ENCODE data around the gene PHACTR1. TPM values are rescaled to one million over a fixed set of nuclear protein-coding genes. Genes with fewer than 3 reads are reported as not detected.

The PHACTR1 gene
- total RNA-seq, 1 donor from 2014 or later: 85.9 TPM

DNA sequence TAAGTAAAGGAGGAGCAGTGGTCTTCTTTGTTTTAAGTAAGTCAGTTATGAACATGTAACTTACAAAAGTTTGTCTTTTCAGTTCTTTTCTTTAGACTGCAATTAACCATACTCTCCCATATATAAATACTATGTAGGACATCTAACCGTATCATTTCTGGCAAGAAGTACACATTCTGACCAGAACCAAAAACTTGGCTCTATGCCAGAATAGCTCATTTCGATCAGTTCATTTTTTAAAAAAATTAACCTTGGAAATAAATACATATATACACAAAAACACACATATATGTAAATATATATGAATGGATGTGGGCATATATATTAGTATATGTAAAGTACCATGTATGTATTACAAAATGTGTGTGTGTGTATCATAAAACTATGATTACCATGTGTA lies 145.0 kb downstream of the PHACTR1 start:
- H3K9me3 ChIP-seq (replicated peaks): no peaks in the 10 kb centered on the region
- intact Hi-C loops (cut with micrococcal nuclease): no loop called here
- TF ChIP-seq, protein P1, sequence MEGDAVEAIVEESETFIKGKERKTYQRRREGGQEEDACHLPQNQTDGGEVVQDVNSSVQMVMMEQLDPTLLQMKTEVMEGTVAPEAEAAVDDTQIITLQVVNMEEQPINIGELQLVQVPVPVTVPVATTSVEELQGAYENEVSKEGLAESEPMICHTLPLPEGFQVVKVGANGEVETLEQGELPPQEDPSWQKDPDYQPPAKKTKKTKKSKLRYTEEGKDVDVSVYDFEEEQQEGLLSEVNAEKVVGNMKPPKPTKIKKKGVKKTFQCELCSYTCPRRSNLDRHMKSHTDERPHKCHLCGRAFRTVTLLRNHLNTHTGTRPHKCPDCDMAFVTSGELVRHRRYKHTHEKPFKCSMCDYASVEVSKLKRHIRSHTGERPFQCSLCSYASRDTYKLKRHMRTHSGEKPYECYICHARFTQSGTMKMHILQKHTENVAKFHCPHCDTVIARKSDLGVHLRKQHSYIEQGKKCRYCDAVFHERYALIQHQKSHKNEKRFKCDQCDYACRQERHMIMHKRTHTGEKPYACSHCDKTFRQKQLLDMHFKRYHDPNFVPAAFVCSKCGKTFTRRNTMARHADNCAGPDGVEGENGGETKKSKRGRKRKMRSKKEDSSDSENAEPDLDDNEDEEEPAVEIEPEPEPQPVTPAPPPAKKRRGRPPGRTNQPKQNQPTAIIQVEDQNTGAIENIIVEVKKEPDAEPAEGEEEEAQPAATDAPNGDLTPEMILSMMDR (IDR thresholded peaks at IDR 0.05; ENCODE audit: borderline replicate concordance): no peak

DNA sequence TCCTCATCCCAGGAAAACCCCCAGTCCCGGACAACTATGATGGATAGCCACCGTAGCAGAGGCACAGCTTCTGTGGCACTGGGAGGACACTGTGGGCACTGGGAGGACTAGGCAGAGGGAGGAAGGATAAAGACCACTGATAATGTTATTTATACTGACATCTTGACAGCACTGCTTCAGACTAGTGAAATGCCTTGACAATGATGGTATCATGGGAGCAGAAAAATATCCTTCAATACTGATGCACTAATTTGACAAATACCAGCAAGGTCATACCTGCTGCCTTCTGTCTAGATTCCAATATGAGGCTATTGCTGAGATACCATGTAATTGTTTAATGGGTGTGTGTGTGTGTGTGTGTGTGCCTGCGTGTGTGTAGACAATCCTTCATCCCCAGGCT lies 148.6 kb downstream of the PHACTR1 start:
- Histone ChIP-seq H3K9me3 (replicated peaks) (no peaks in the 10 kb centered on the region), H3K27me3 (ENCODE audit: low read depth) (peaks cover 40% of the 10 kb centered on the region), H3K4me1 (no peaks in the 10 kb centered on the region), H3K36me3 (no peaks in the 10 kb centered on the region), H3K27ac (replicated peaks) (no peak overlapping the region), H3K4me3 (no peak overlapping the region)
- no peak for DNase-seq
- TF ChIP-seq, protein P1 (IDR thresholded peaks at IDR 0.05; ENCODE audit: borderline replicate concordance): no peak
- intact Hi-C loops (cut with micrococcal nuclease): no loop called here

More for the DNA sequence above, 145.0 kb downstream of the PHACTR1 start:
- DNase-seq: no peak
- H3K4me1 ChIP-seq: no peaks in the 10 kb centered on the region
- no peaks in the 10 kb centered on the region for H3K36me3 ChIP-seq
- H3K27me3 ChIP-seq (ENCODE audit: low read depth): peaks cover 11% of the 10 kb centered on the region
- H3K27ac ChIP-seq (replicated peaks): no peak overlapping the region
- no peak overlapping the region for H3K4me3 ChIP-seq

DNA sequence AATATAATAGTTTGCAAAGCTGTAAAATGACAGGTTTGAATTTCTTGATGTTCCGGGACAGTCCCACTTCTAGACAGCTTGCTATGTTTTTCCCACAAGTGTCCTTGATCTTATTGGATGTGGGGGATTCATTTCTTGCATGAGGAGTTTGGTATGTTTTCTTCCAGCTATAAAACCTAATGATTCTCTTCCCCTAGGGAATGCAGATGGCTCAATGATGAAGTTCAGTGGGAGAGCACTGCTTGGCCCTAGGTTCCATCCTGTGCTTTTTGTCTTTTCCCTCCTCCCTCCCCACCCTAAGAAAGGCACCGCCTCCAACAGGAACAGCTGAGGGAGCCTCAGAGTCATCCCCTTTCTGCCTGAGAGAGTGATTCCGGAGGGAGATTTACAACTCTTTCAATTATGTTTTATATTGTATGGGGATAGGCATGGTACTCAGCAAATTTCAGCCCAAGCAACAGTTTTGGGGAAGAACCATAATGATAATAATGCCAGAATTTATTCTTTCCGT lies 149.2 kb downstream of the PHACTR1 start:
- no peak for DNase-seq
- TF ChIP-seq, protein P1 (IDR thresholded peaks at IDR 0.05; ENCODE audit: borderline replicate concordance): no peak
- H3K27me3 ChIP-seq (ENCODE audit: low read depth): peaks cover 45% of the 10 kb centered on the region
- H3K36me3 ChIP-seq: no peaks in the 10 kb centered on the region
- no peak overlapping the region for H3K4me3 ChIP-seq
- intact Hi-C loops (cut with micrococcal nuclease): no loop called here
- no peaks in the 10 kb centered on the region for H3K9me3 ChIP-seq (replicated peaks)
- no peak overlapping the region for H3K27ac ChIP-seq (replicated peaks)
- H3K4me1 ChIP-seq: no peaks in the 10 kb centered on the region

DNA sequence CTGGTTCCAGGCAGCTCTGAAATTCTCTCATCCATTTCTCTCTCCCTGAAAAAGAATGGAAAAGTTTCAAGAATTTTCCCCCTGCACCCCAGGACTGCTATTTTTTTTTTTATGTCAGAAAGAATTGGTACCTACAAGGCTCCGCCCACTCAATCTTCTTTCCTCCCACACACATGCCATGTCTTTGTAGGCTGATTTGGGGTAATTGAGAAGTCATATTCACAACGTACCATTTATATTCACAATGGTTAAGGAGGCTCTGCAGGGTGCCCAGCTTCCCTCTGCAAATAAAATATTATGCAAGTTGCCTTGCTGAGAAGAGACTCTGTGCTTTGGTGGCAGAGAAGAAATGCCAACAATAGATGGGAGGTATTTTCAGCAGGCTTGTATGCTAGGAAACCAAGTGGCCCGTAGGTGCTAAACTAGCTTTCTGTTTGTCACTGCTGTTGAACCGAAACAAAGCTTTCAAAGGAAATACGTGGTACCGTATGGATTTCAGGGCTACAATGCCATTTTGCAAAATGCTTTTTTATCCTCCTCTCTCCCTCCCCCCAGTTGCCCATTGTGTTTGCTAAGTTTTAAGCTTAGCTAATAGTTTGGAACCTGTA lies 150.0 kb downstream of the PHACTR1 start:
- H3K27ac ChIP-seq (replicated peaks): no peak overlapping the region
- no peaks in the 10 kb centered on the region for H3K36me3 ChIP-seq
- no peak for DNase-seq
- no peaks in the 10 kb centered on the region for H3K9me3 ChIP-seq (replicated peaks)
- intact Hi-C loops (cut with micrococcal nuclease): no loop called here
- peaks cover 53% of the 10 kb centered on the region for H3K27me3 ChIP-seq (ENCODE audit: low read depth)
- H3K4me1 ChIP-seq: no peaks in the 10 kb centered on the region
- no peak overlapping the region for H3K4me3 ChIP-seq
- TF ChIP-seq, protein P1 (IDR thresholded peaks at IDR 0.05; ENCODE audit: borderline replicate concordance): no peak

DNA sequence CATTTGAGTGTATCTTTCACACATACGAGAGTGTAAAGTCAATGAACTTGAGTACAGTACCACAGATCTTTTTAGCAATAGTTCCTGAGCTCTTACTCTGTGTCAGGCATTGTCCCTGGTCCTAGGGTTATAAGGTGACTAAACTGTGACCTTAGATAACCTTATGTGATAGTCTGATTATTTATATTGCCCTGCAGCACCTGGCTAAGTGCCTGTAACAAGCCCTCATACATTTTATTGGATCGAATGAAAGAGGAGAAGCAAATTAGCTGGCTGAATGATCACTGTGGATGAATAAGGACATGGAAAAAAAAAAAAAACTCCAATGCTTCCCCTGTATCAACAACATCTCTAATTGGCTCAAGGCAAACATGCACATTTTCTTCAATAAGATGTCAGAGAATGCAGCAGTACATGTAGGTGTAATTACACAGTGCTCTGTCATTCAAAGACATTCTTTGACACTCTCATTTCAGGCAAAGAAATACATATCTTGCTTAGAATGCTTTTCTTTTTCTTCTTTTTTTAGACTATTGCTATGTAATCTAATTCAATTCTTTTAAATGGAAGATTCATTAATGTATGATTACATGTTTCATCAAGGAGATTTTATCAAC lies 153.4 kb downstream of the PHACTR1 start:
- H3K27me3 ChIP-seq (ENCODE audit: low read depth): peaks cover 63% of the 10 kb centered on the region
- H3K9me3 ChIP-seq (replicated peaks): no peaks in the 10 kb centered on the region
- no peak overlapping the region for H3K27ac ChIP-seq (replicated peaks)
- no peaks in the 10 kb centered on the region for H3K36me3 ChIP-seq
- intact Hi-C loops (cut with micrococcal nuclease): no loop called here
- H3K4me1 ChIP-seq: no peaks in the 10 kb centered on the region
- DNase-seq: no peak
- H3K4me3 ChIP-seq: no peak overlapping the region
- TF ChIP-seq, protein P1 (IDR thresholded peaks at IDR 0.05; ENCODE audit: borderline replicate concordance): no peak

All from left ventricle myocardium inferior (tissue), 1 donor.